Chondrocyte (in vitro differentiated cells): ENCODE measurements around the gene RBM33. TPM values are rescaled to one million over a fixed set of nuclear protein-coding genes. Genes with fewer than 3 reads are reported as not detected.

ENCODE experiments used
- DNase-seq: peaks from one replicate; pipeline ENCODE4 v3.0.0; 2021; ENCODE audit warnings: mixed read lengths, low spot score
- H3K27ac Mint-ChIP-seq: one replicate; pipeline ENCODE4 v1.8.0; 2021; ENCODE audit warnings: mild to moderate bottlenecking, moderate library complexity, mixed read lengths; ENCODE audit not compliant: unreplicated experiment
- H3K27me3 Mint-ChIP-seq: 2 replicates; pipeline ENCODE4 v1.8.0; 2021; ENCODE audit warnings: low read depth, mixed read lengths
- H3K36me3 Mint-ChIP-seq: 2 replicates; pipeline ENCODE4 v1.8.0; 2021; ENCODE audit warnings: low read depth, mixed read lengths
- H3K4me1 Mint-ChIP-seq: 2 replicates; pipeline ENCODE4 v1.8.0; 2021; ENCODE audit warnings: low read depth, mild to moderate bottlenecking, mixed read lengths
- H3K4me3 Mint-ChIP-seq: one replicate; pipeline ENCODE4 v1.8.0; 2021; ENCODE audit warnings: mild to moderate bottlenecking, moderate library complexity, mixed read lengths; ENCODE audit not compliant: unreplicated experiment
- H3K9me3 Mint-ChIP-seq: 2 replicates; pipeline ENCODE4 v1.8.0; 2021; ENCODE audit warnings: low read depth, mixed read lengths
- CTCF ChIP-seq: fragments of 200-600 bp; sonication (generic); IDR thresholded peaks from 2 replicates; pipeline ENCODE4 v1.5.0; 2021; ENCODE audit warnings: antibody characterized with exemption, mild to moderate bottlenecking, moderate library complexity
- total RNA-seq: library from RNA; stranded (reverse); gene quantifications from 3 replicates; pipeline ENCODE4 v1.2.1, GENCODE V29; 2021

The RBM33 gene
- total RNA-seq, 1 donor from 2014 or later: 43.8 TPM

- peaks cover 7% of the 10 kb centered on the region for H3K4me1 Mint-ChIP-seq
- no peaks in the 10 kb centered on the region for H3K27me3 Mint-ChIP-seq
- no peak for TF ChIP-seq CTCF
- H3K36me3 Mint-ChIP-seq: peaks cover 3% of the 10 kb centered on the region
- no peak for DNase-seq
- H3K4me3 Mint-ChIP-seq: peak overlapping the region; percentile 70
- H3K27ac Mint-ChIP-seq: no peak overlapping the region
- H3K9me3 Mint-ChIP-seq: peaks cover 5% of the 10 kb centered on the region
Observed at GRCh38 chr7:155787171-155787851, 142.8 kb downstream of the RBM33 start.

- Mint-ChIP-seq H3K4me1 (peaks cover 7% of the 10 kb centered on the region), H3K36me3 (no peaks in the 10 kb centered on the region), H3K4me3 (no peak overlapping the region), H3K9me3 (peaks cover 5% of the 10 kb centered on the region), H3K27ac (no peak overlapping the region), H3K27me3 (no peaks in the 10 kb centered on the region)
- no peak for TF ChIP-seq CTCF
- no peak for DNase-seq
Observed at GRCh38 chr7:155788616-155789000, 144.1 kb downstream of the RBM33 start.

GRCh38 chr7:155789001-155789725 is 144.7 kb downstream of the RBM33 start:
- Mint-ChIP-seq H3K27me3 (no peaks in the 10 kb centered on the region), H3K4me3 (no peak overlapping the region), H3K27ac (no peak overlapping the region), H3K9me3 (peaks cover 5% of the 10 kb centered on the region), H3K4me1 (peaks cover 7% of the 10 kb centered on the region), H3K36me3 (no peaks in the 10 kb centered on the region)
- no peak for DNase-seq
- no peak for TF ChIP-seq CTCF

GRCh38 chr7:155790666-155791065 is 146.2 kb downstream of the RBM33 start:
- Mint-ChIP-seq H3K4me3 (no peak overlapping the region), H3K9me3 (peaks cover 5% of the 10 kb centered on the region), H3K27me3 (peaks cover 2% of the 10 kb centered on the region), H3K36me3 (no peaks in the 10 kb centered on the region), H3K4me1 (peaks cover 7% of the 10 kb centered on the region), H3K27ac (no peak overlapping the region)
- TF ChIP-seq CTCF: no peak
- no peak for DNase-seq

- Mint-ChIP-seq H3K36me3 (no peaks in the 10 kb centered on the region), H3K9me3 (peaks cover 5% of the 10 kb centered on the region), H3K27ac (peak overlapping the region; percentile 66), H3K4me3 (no peak overlapping the region), H3K4me1 (peaks cover 5% of the 10 kb centered on the region), H3K27me3 (peaks cover 4% of the 10 kb centered on the region)
- TF ChIP-seq CTCF: no peak
- DNase-seq: peak; percentile 42
Observed at GRCh38 chr7:155791214-155791737, 146.8 kb downstream of the RBM33 start.
